ENCODE data around the gene GBP2. TPM values are rescaled to one million over a fixed set of nuclear protein-coding genes. Genes with fewer than 3 reads are reported as not detected.
"Not testable (repeated sequence)": the region's sequence is repeated elsewhere in the genome, so short reads cannot be mapped to it uniquely, and the experiment has no call there.

Gene GBP2
- total RNA-seq, 1 donor from 2014 or later: 59.4 TPM

GRCh38 chr1:89089962-89090361 is 36.0 kb downstream of the GBP2 start:
- Histone ChIP-seq H3K27ac (no peak overlapping the region), H3K27me3 (no peaks in the 10 kb centered on the region), H3K36me3 (no peaks in the 10 kb centered on the region), H3K4me1 (no peaks in the 10 kb centered on the region), H3K9me3 (no peaks in the 10 kb centered on the region), H3K4me3 (no peak overlapping the region)
- TF ChIP-seq POLR2A (IDR thresholded peaks at IDR 0.05) (no peak), CTCF (IDR thresholded peaks at IDR 0.05) (no peak), POLR2AphosphoS5 (IDR thresholded peaks at IDR 0.05; ENCODE audit: insufficient read depth in 1 of 2, low read depth in 1 of 2) (no peak)
- no peak for DNase-seq (ENCODE audit: extremely low spot score in 2 of 2)
- intact Hi-C loops (cut with DNase I): no loop called here

GRCh38 chr1:89088572-89088971 is 37.3 kb downstream of the GBP2 start:
- intact Hi-C loops (cut with DNase I): no loop called here
- H3K4me3 ChIP-seq: no peak overlapping the region
- no peak overlapping the region for H3K27ac ChIP-seq
- H3K27me3 ChIP-seq: no peaks in the 10 kb centered on the region
- no peak for DNase-seq (ENCODE audit: extremely low spot score in 2 of 2)
- H3K36me3 ChIP-seq: no peaks in the 10 kb centered on the region
- TF ChIP-seq POLR2A (IDR thresholded peaks at IDR 0.05) (no peak), POLR2AphosphoS5 (IDR thresholded peaks at IDR 0.05; ENCODE audit: insufficient read depth in 1 of 2, low read depth in 1 of 2) (no peak), CTCF (IDR thresholded peaks at IDR 0.05) (no peak)
- H3K9me3 ChIP-seq: no peaks in the 10 kb centered on the region
- H3K4me1 ChIP-seq: no peaks in the 10 kb centered on the region

- H3K4me1 ChIP-seq: no peaks in the 10 kb centered on the region
- H3K36me3 ChIP-seq: no peaks in the 10 kb centered on the region
- H3K4me3 ChIP-seq: no peak overlapping the region
- TF ChIP-seq POLR2AphosphoS5 (IDR thresholded peaks at IDR 0.05; ENCODE audit: insufficient read depth in 1 of 2, low read depth in 1 of 2): no peak
- TF ChIP-seq POLR2A (IDR thresholded peaks at IDR 0.05): no peak
- no peak for TF ChIP-seq CTCF (IDR thresholded peaks at IDR 0.05)
- no peaks in the 10 kb centered on the region for H3K27me3 ChIP-seq
- no peak overlapping the region for H3K27ac ChIP-seq
- H3K9me3 ChIP-seq: no peaks in the 10 kb centered on the region
- no peak for DNase-seq (ENCODE audit: extremely low spot score in 2 of 2)
- intact Hi-C loops (cut with DNase I): no loop called here
Measured at GRCh38 chr1:89087241-89087640, 38.7 kb downstream of the GBP2 start.

- intact Hi-C loops (cut with DNase I): no loop called here
- DNase-seq (ENCODE audit: extremely low spot score in 2 of 2): no peak
- Histone ChIP-seq H3K9me3 (no peaks in the 10 kb centered on the region), H3K27me3 (no peaks in the 10 kb centered on the region), H3K4me3 (no peak overlapping the region), H3K36me3 (no peaks in the 10 kb centered on the region), H3K27ac (no peak overlapping the region), H3K4me1 (no peaks in the 10 kb centered on the region)
- TF ChIP-seq CTCF (IDR thresholded peaks at IDR 0.05) (peak; percentile 33 to 67 (median 66)), POLR2AphosphoS5 (IDR thresholded peaks at IDR 0.05; ENCODE audit: insufficient read depth in 1 of 2, low read depth in 1 of 2) (no peak)
Measured at GRCh38 chr1:89085781-89086180, 40.1 kb downstream of the GBP2 start.

- Histone ChIP-seq H3K4me1 (no peaks in the 10 kb centered on the region), H3K4me3 (no peak overlapping the region), H3K27me3 (no peaks in the 10 kb centered on the region), H3K9me3 (no peaks in the 10 kb centered on the region), H3K27ac (no peak overlapping the region), H3K36me3 (no peaks in the 10 kb centered on the region)
- no peak for DNase-seq (ENCODE audit: extremely low spot score in 2 of 2)
- TF ChIP-seq POLR2A (IDR thresholded peaks at IDR 0.05) (no peak), POLR2AphosphoS5 (IDR thresholded peaks at IDR 0.05; ENCODE audit: insufficient read depth in 1 of 2, low read depth in 1 of 2) (no peak), CTCF (IDR thresholded peaks at IDR 0.05) (no peak)
- intact Hi-C loops (cut with DNase I): no loop called here
Measured at GRCh38 chr1:89081005-89081404, 44.9 kb downstream of the GBP2 start.

- H3K9me3 ChIP-seq; H3K4me3 ChIP-seq; DNase-seq (ENCODE audit: extremely low spot score in 2 of 2); H3K27me3 ChIP-seq; H3K4me1 ChIP-seq; intact Hi-C loops (cut with DNase I); H3K36me3 ChIP-seq; H3K27ac ChIP-seq: not testable (repeated sequence)
Measured at GRCh38 chr1:89080068-89080467, 45.8 kb downstream of the GBP2 start.

- H3K27ac ChIP-seq; H3K4me1 ChIP-seq; intact Hi-C loops (cut with DNase I); H3K36me3 ChIP-seq; H3K9me3 ChIP-seq; H3K27me3 ChIP-seq; H3K4me3 ChIP-seq; DNase-seq (ENCODE audit: extremely low spot score in 2 of 2): not testable (repeated sequence)
Measured at GRCh38 chr1:89072466-89073065, 53.3 kb downstream of the GBP2 start.

Measured in vagina (tissue), 2 donors.